HG02623 (cell line): Measurements from ENCODE around the gene PRKCE.

ENCODE experiments used
- ATAC-seq: cut with Tn5 transposase; IDR thresholded peaks from one replicate; pipeline ENCODE4 v1.9.1; 2021; ENCODE audit warnings: moderate library complexity; ENCODE audit not compliant: unreplicated experiment

The PRKCE gene

GRCh38 chr2:46229134-46230063 is 577.9 kb downstream of the PRKCE start:
- ATAC-seq, result peak; percentile 55

DNA sequence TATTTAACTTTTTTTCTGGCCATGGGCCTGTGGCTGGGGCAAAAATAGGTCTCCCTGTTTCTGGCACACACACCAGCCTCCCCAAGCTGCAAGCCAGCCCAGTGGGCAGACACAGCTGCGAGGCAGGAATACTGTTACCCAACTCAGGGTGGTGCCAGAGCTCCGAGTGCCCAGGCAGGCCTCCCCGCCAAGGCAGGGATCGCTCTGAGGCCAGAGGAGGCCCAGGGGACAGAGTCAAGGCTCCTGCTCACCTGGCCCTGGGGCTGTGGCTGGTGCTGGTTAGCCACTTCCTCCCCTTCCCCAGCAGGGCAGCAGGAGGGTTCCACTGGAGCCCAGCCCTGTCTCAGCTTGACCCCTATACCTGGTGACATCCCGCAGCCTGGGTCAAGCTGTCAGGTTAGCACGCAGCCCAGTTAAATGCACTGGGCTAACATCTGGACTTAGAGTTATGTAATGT is 578.7 kb downstream of the PRKCE start:
- peak; percentile 33 for ATAC-seq

- no peak for ATAC-seq
These were observed 579.4 kb downstream of the PRKCE start for GRCh38 chr2:46230677-46231425.

- no peak for ATAC-seq
These were observed 580.2 kb downstream of the PRKCE start for GRCh38 chr2:46231721-46232120.

GRCh38 chr2:46232860-46233259 is 581.4 kb downstream of the PRKCE start:
- no peak for ATAC-seq

DNA sequence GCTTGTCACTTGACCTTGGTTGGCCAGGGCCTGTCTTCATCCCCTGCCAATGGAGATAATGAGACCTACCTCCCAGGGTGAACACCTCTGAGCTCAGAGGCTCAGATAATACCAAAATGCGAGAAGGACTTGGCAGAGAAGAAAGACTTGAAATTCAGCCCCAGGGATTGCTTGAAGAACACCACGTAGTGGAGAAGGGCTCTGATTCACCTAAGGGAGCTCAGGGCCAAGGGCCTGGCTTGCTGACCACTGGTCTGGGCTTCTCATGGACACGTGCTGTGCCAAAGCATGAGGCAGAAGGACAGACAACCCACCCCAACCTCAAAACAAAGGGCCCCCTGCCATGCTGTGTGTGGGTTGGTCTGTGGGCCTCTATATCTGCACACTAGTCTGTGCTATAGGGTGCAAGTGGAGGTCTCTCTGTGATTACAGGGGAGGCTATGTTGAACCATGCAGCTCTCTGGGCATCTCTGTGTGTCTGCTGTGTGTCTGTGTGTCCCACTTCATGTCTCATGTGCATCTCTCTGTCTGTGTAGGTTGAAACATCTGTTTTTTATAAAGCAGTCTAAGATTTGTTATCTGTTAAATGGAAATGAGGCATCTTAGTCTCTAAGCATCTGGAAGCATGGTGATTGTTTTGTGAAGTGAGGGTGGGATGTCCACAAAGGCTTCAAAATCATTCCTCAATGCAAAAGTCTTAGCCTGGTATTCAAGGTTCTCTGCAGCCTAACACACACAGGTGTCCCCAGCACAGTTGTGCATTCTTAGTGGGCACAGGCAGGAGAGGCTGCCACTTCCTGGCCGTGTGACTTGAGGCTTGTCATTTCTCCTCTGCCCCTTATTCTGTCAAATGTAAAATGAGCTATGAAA is 584.8 kb downstream of the PRKCE start:
- ATAC-seq, result no peak

DNA sequence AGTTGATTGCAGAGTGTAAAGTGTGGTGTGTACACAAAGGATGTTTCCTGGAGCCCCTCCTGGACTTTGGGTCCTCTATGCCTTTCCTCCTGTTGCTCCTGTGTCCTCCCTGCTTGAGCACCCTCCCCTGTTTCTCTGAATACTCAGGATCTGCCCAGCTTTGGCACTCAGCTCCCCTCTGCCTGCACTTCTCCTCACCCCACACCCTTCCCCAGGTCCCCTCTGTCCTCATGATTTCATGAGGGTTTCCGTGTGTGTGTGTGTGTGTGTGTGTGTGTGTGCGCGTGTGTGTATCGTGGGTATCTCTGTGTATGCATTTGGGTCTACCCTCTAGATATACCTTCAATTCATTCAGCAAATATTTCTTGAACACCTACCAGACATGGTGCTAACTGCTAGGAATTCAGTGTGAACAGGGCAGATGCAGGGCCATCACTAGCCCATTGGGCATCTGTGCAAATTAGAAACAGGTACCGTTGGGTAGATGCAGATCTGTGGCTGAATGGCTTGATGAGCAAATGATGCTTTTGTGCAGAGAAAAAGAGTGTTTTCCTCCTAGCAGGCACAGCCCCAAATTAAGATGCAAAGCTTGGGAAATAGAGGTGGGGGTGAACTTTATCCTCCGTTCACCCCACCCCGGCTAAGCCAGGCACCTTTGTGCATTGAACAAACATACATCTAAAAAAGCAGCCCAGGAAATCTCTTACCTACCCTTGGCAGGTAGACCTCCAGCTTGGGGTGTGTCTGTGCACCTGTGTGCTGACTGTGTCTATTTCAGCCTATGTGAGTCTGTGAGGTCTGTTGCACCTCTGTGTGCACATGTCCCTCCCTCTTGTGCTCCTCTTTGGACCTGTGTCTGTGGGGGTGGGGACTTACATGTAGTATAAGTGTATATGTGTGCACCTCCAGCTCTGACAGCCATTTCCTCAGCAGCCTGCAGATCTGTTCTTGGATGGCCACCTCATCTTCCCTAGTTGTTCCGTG is 585.7 kb downstream of the PRKCE start:
- no peak for ATAC-seq
